SK-N-SH treated with all-trans-retinoic acid at 6 μM for 48 hours (cell line): ENCODE data around the gene ST8SIA2.

Experiments used
- BACH2 ChIP-seq: fragments of 250-450 bp; sonication (Bioruptor Pico); IDR thresholded peaks from 2 replicates; pipeline ENCODE4 v1.9.0; 2021; ENCODE audit warnings: mild to moderate bottlenecking, borderline replicate concordance
- CSDC2 ChIP-seq: fragments of 250-450 bp; sonication (Bioruptor Pico); IDR thresholded peaks from 2 replicates; pipeline ENCODE4 v1.5.0; 2020; ENCODE audit warnings: mild to moderate bottlenecking, moderate library complexity
- ESRRG ChIP-seq: fragments of 250-450 bp; sonication (Bioruptor Pico); IDR thresholded peaks from 2 replicates; pipeline ENCODE4 v1.6.1; 2021; ENCODE audit warnings: mild to moderate bottlenecking
- PPARA ChIP-seq: fragments of 250-450 bp; sonication (Bioruptor Pico); IDR thresholded peaks from 2 replicates; pipeline ENCODE4 v1.5.0; 2020; ENCODE audit warnings: mild to moderate bottlenecking, borderline replicate concordance
- RARB ChIP-seq: fragments of 250-450 bp; sonication (Bioruptor Pico); IDR thresholded peaks from 2 replicates; pipeline ENCODE4 v1.8.0; 2021; ENCODE audit warnings: mild to moderate bottlenecking, moderate library complexity
- SNAI2 ChIP-seq: fragments of 250-450 bp; sonication (Bioruptor Pico); IDR thresholded peaks from 2 replicates; pipeline ENCODE4 v1.5.0; 2020; ENCODE audit warnings: mild to moderate bottlenecking, moderate library complexity
- TCF4 ChIP-seq: fragments of 250-450 bp; sonication (Bioruptor Pico); IDR thresholded peaks from 2 replicates; pipeline ENCODE4 v1.8.0; 2021; ENCODE audit warnings: mild to moderate bottlenecking, moderate library complexity, borderline replicate concordance
- TOX ChIP-seq: fragments of 250-450 bp; sonication (Bioruptor Pico); IDR thresholded peaks from 2 replicates; pipeline ENCODE4 v1.8.0; 2021; ENCODE audit warnings: mild to moderate bottlenecking, moderate library complexity, borderline replicate concordance
- ZFP3 ChIP-seq: fragments of 250-450 bp; sonication (Bioruptor Pico); IDR thresholded peaks from 2 replicates; pipeline ENCODE4 v1.5.0; 2020; ENCODE audit warnings: mild to moderate bottlenecking, moderate library complexity
- ZNF565 ChIP-seq: fragments of 450-650 bp; formaldehyde crosslinking; conservative IDR thresholded peaks from 2 replicates; pipeline ENCODE4 v1.5.0; 2020; ENCODE audit warnings: low read depth, mild to moderate bottlenecking, moderate library complexity
- ZNF70 ChIP-seq: fragments of 450-650 bp; formaldehyde crosslinking; IDR thresholded peaks from 2 replicates; pipeline ENCODE4 v1.5.0; 2020; ENCODE audit warnings: mild to moderate bottlenecking, moderate library complexity
- TF ChIP-seq, protein P1 (sequence below): fragments of 250-450 bp; sonication (Bioruptor Pico); IDR thresholded peaks from 2 replicates; pipeline ENCODE4 v1.8.0; 2020; ENCODE audit warnings: mild to moderate bottlenecking, moderate library complexity, borderline replicate concordance
- TF ChIP-seq, protein P2 (sequence below): fragments of 250-450 bp; sonication (Bioruptor Pico); IDR thresholded peaks from 2 replicates; pipeline ENCODE4 v1.8.0; 2021; ENCODE audit warnings: low read depth, mild to moderate bottlenecking, moderate library complexity, borderline replicate concordance
- TF ChIP-seq, protein P3 (sequence below): fragments of 250-450 bp; sonication (Bioruptor Pico); IDR thresholded peaks from 2 replicates; pipeline ENCODE4 v1.5.1; 2020; ENCODE audit warnings: low read depth, mild to moderate bottlenecking, moderate library complexity

DNA sequence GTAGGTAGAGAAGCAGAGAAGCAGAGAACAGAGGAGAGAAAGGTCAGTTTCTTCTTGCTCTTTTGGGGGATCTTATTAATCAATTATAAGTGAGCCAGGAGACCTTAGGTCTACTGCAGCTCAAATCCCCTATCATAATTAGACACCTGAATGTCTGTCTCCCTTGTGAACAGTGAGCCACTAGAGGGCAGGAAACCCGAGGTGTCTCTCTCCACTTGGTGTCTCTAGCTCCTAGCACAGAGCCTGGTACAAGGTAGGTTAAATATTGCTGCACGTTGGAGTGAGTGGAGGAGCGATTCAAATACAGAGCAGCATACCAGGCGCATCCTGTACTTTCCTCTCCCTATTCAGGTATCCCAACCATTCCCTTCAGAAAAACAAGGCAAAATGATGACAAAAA is 2.0 kb upstream of the ST8SIA2 start:
- TF ChIP-seq SNAI2 (CRISPR knock-in tag) (no peak), ZNF565 (CRISPR knock-in tag) (no peak), PPARA (no peak), BACH2 (CRISPR knock-in tag) (no peak), ESRRG (CRISPR knock-in tag) (no peak), ZFP3 (CRISPR knock-in tag) (no peak), RARB (CRISPR knock-in tag) (no peak), TCF4 (CRISPR knock-in tag) (no peak), TOX (CRISPR knock-in tag) (no peak), CSDC2 (CRISPR knock-in tag) (no peak), ZNF70 (CRISPR knock-in tag) (no peak)
- TF ChIP-seq, protein P1, sequence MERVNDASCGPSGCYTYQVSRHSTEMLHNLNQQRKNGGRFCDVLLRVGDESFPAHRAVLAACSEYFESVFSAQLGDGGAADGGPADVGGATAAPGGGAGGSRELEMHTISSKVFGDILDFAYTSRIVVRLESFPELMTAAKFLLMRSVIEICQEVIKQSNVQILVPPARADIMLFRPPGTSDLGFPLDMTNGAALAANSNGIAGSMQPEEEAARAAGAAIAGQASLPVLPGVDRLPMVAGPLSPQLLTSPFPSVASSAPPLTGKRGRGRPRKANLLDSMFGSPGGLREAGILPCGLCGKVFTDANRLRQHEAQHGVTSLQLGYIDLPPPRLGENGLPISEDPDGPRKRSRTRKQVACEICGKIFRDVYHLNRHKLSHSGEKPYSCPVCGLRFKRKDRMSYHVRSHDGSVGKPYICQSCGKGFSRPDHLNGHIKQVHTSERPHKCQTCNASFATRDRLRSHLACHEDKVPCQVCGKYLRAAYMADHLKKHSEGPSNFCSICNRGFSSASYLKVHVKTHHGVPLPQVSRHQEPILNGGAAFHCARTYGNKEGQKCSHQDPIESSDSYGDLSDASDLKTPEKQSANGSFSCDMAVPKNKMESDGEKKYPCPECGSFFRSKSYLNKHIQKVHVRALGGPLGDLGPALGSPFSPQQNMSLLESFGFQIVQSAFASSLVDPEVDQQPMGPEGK: no peak
- TF ChIP-seq, protein P2, sequence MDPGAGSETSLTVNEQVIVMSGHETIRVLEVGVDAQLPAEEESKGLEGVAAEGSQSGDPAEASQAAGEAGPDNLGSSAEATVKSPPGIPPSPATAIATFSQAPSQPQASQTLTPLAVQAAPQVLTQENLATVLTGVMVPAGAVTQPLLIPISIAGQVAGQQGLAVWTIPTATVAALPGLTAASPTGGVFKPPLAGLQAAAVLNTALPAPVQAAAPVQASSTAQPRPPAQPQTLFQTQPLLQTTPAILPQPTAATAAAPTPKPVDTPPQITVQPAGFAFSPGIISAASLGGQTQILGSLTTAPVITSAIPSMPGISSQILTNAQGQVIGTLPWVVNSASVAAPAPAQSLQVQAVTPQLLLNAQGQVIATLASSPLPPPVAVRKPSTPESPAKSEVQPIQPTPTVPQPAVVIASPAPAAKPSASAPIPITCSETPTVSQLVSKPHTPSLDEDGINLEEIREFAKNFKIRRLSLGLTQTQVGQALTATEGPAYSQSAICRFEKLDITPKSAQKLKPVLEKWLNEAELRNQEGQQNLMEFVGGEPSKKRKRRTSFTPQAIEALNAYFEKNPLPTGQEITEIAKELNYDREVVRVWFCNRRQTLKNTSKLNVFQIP (CRISPR knock-in tag): no peak
- TF ChIP-seq, protein P3, sequence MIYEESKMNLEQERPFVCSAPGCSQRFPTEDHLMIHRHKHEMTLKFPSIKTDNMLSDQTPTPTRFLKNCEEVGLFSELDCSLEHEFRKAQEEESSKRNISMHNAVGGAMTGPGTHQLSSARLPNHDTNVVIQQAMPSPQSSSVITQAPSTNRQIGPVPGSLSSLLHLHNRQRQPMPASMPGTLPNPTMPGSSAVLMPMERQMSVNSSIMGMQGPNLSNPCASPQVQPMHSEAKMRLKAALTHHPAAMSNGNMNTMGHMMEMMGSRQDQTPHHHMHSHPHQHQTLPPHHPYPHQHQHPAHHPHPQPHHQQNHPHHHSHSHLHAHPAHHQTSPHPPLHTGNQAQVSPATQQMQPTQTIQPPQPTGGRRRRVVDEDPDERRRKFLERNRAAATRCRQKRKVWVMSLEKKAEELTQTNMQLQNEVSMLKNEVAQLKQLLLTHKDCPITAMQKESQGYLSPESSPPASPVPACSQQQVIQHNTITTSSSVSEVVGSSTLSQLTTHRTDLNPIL (CRISPR knock-in tag): no peak
